ENCODE results near the gene NAA10.

NAA10 gene

GRCh38 chrX:153950127-153950526, 15.3 kb upstream of the NAA10 start:
- in situ Hi-C loops (cut with MboI; ENCODE audit: low sequenced_read_pairs): no loop called here

- in situ Hi-C loops (cut with MboI; ENCODE audit: low sequenced_read_pairs): no loop called here
Measured at GRCh38 chrX:153948847-153949805, 14.3 kb upstream of the NAA10 start.

- in situ Hi-C loops (cut with MboI; ENCODE audit: low sequenced_read_pairs): no loop called here
Measured at GRCh38 chrX:153948002-153948466, 13.2 kb upstream of the NAA10 start.

GRCh38 chrX:153947009-153947769, 12.4 kb upstream of the NAA10 start:
- in situ Hi-C loops (cut with MboI; ENCODE audit: low sequenced_read_pairs): no loop called here

GRCh38 chrX:153945956-153946943, 11.4 kb upstream of the NAA10 start:
- in situ Hi-C loops (cut with MboI; ENCODE audit: low sequenced_read_pairs): no loop called here

GRCh38 chrX:153944800-153945150, 9.9 kb upstream of the NAA10 start:
- in situ Hi-C loops (cut with MboI; ENCODE audit: low sequenced_read_pairs): no loop called here

GRCh38 chrX:153944140-153944799, 9.4 kb upstream of the NAA10 start, which contains the start of gene RENBP:
TSS of gene RENBP (minus strand) at chrX:153944643. CDS start at chrX:153944610, 33 bp downstream.
- in situ Hi-C loops (cut with MboI; ENCODE audit: low sequenced_read_pairs): no loop called here

- in situ Hi-C loops (cut with MboI; ENCODE audit: low sequenced_read_pairs): no loop called here
Measured at GRCh38 chrX:153941336-153942252, 6.8 kb upstream of the NAA10 start.

GRCh38 chrX:153939573-153939972, 4.7 kb upstream of the NAA10 start:
- in situ Hi-C loops (cut with MboI; ENCODE audit: low sequenced_read_pairs): no loop called here

GRCh38 chrX:153938226-153938786, 3.5 kb upstream of the NAA10 start:
- in situ Hi-C loops (cut with MboI; ENCODE audit: low sequenced_read_pairs): no loop called here

- in situ Hi-C loops (cut with MboI; ENCODE audit: low sequenced_read_pairs): no loop called here
Measured at GRCh38 chrX:153937056-153937455, 2.2 kb upstream of the NAA10 start.

- in situ Hi-C loops (cut with MboI; ENCODE audit: low sequenced_read_pairs): no loop called here
Measured at GRCh38 chrX:153935326-153935851, 552 bp upstream of the NAA10 start.

GRCh38 chrX:153934148-153934761, 582 bp downstream of the NAA10 start:
- in situ Hi-C loops (cut with MboI; ENCODE audit: low sequenced_read_pairs): no loop called here

GRCh38 chrX:153933748-153934147, 1.1 kb downstream of the NAA10 start:
- in situ Hi-C loops (cut with MboI; ENCODE audit: low sequenced_read_pairs): no loop called here

- in situ Hi-C loops (cut with MboI; ENCODE audit: low sequenced_read_pairs): no loop called here
Measured at GRCh38 chrX:153932220-153932915, 2.5 kb downstream of the NAA10 start.

- in situ Hi-C loops (cut with MboI; ENCODE audit: low sequenced_read_pairs): no loop called here
Measured at GRCh38 chrX:153931748-153932147, 3.1 kb downstream of the NAA10 start.

GRCh38 chrX:153931151-153931550, 3.7 kb downstream of the NAA10 start:
- in situ Hi-C loops (cut with MboI; ENCODE audit: low sequenced_read_pairs): no loop called here

Data from hTERT RPE-1 (cell line).